Iris pigment epithelial cell (primary cell): ENCODE results near the gene S1PR1.

Experiments
- DNase-seq: peaks from one replicate; pipeline ENCODE4 v3.0.0-alpha.2; 2011; ENCODE audit warnings: low read depth

S1PR1 gene

DNA sequence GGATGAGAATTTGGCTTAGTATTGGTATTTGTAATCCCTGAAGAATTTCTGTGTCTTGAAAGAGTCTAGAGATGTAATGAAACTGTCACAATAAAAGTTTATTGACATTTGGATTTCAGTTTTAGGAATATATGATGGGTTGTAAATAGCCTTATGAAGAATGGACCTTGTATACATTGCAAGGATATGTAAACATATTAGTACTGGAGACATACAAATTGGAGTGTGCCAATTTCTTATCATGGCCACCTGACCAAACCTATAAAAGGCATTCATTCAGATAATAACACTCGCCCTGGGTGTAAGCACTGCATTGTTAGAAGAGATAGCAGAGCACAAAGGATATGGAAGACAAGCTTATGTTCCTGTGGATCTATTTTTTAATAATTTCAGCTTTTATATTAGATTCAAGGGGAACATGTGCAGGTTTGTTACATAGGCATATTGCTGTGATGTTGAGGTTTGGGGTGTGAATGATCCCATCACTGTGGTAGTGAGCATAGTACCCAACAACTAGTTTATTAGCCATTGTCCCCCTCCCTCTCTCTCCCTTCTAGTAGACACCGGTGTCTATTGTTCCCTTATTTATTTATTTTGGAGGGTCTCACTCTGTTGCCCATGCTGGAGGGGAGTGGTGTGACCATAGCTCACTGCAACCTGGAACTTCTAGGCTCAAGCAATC is 8.6 kb downstream of the S1PR1 start:
- DNase-seq, result no peak

GRCh38 chr1:101247404-101248287 is 10.8 kb downstream of the S1PR1 start:
- no peak for DNase-seq

DNA sequence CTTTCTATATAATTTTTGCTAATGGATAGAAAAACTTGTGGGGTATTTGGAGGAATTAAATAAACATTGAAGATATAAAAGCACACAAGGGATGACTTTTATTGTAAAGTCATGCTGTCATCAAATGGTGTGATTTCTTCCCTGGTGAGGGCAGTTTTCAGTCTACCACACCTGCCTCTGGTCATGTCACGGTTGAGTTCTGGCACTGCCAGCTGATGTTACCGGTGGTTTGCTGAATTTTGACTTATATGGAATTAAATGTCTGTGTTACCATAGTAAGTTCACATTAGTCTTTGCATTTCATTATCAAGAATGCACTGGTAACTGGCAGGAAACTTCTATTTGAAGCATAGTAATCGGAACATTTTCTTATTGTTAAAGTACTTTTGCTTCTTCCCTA is 13.4 kb downstream of the S1PR1 start:
- no peak for DNase-seq

DNA sequence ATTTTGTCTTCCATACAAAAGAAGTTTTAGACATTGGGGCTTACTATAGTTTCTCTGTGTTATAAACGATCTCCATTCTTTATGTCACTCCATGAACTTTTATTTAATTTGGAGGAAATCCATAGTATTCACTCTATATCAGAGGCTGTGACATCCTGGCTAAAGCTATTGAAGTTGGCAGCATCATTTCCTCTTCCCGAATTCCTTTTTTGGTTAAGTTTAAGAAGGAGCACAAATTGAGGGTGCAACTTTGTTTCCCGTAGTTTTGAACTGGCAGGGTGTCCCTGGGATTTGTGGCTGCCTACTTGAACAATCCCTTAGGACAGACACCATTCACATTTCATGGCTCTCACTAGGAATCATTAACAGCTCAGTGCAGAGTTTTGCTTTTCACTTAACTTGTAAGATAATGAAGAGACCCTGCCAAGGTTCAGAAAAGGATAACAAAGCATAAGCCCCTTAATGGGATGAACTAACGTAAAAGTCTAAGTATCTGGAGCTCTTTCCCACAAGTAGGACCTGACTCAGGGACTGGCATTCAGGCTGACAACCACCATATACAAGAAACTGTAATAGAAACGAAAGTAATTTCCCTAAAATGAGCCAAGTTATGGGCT is 13.9 kb downstream of the S1PR1 start:
- no peak for DNase-seq

DNA sequence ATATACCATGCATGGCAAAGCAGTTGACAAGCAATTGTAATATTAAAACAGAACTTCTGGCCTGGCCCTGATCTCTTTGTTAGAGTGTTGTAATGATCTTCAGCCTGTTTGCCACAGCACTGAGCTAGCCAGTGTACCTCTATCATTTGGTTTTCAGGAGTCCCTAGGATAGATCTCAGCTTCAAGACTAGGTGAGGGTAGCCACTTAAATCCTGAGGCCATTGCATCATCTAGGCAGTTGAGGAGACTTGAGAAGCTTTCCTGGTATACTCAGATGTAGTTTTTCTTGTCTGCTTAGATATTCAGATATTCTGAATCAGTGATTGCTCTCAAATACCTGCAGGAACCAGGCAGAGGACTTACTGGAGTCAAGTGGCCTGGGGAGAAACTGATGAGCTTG is 14.7 kb downstream of the S1PR1 start:
- DNase-seq, result no peak

GRCh38 chr1:101253976-101254674 is 17.3 kb downstream of the S1PR1 start:
- peak; percentile 57 for DNase-seq

GRCh38 chr1:101257500-101258325 is 20.9 kb downstream of the S1PR1 start:
- no peak for DNase-seq

DNA sequence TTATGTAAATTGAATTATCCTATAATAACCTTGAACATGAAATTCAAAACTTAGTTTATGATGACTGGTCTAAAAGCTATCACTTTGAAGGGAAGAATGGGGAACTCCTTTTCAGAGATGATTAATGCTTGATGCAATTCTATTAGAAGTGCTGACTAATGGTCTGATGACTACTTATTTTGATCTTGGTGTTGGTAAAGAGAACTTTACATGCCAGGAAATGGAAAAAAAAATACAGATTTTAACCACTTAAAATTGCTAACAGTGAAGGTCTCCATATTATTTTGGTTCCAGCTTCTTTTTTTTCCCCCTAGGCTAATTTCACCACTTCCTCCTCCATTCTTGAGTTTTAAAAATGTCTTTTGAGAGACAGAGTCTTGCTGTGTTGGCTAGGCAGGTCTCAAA is 22.9 kb downstream of the S1PR1 start:
- DNase-seq, result peak; percentile 93

DNA sequence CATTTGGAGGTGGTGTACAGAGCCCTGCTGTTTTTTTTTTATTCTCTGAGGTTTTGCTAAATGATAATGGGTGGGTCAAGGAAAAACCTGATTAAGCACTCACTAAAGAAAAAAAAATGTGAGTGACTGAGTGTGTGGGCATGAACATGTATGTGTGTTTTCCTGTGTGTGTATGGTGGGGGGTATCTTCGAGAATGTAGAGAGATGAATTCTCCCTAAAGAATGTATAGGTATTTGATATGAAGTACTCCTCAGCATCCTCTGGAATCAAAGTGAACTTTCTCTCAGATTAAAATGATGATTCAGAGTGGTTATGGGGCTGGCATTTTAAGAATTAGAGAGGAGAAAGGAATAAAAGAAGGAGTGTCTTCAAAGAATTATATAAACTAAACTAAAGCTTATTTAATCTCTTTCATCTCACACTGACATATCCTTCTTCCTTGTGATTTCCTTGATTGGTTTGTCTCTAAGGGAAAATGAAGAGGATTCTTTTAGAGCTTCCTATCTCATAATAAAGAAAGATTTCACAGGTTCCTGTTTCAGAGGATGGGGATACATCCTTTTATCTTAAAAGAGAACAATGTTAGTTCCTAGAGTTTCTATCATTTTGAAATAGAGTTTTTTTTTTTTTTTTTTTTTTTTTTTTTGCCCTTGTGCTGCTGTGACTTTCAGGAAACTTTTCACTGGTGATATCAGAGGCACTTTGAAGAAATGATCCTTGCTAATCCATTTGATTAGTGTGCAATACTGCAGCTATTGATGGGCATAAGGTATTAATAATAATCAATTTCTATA is 23.9 kb downstream of the S1PR1 start:
- DNase-seq, result peak; percentile 42

DNA sequence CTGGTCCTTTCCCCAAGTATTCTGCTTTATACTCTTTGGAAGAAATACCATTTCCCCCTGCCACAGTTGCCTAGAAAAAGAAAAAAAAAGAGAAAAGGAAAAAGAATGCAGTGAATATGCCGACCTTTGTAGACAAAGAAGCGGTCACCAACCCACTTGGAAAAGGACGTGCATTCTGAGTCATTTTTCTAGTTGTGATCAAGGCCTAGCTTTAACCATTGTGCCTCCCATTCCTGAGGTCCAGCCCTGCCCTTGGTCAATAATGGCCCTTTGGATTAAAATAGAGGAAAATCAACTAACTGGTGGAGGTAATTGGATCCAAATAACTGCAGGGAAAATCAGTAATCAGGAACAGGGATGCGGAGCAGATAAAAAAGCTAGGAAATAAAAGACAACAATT is 24.8 kb downstream of the S1PR1 start:
- no peak for DNase-seq

GRCh38 chr1:101262060-101262459 is 25.2 kb downstream of the S1PR1 start:
- DNase-seq, result no peak

DNA sequence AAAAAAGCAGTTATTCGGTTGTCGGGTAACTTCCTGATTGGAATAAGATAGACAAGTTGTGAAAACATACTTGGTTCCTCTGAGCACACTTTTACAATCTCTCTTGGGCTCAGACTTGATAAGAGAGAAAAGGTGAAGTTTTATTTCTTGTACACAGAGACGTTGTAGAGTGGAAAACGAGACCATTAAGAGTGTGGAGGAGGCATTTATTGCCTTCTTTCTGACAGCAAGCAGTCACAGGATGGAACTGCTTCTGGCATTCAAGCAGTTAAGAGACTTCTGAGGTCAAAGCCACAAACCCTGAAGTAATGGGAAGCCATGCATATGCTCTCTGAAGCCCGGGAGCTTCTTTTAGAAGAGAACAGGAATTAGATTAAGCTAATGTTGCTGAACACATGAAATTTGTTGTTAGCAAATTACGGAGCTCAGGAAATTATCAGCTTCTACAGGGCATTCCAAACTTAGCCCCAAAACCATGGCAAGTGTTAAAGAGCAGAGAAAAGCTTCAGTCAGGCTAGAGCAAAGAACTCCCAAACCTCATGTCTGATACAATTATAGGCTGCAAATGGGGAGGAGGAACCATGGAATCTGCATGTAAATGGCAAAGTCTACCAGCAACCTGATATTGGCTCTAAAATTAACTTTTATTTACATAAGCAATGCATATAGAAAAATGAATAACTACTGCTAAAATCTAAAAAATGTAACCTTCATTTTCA is 26.0 kb downstream of the S1PR1 start:
- DNase-seq, result peak; percentile 49

- DNase-seq, result no peak
Observed at GRCh38 chr1:101264697-101265096, 27.9 kb downstream of the S1PR1 start.

DNA sequence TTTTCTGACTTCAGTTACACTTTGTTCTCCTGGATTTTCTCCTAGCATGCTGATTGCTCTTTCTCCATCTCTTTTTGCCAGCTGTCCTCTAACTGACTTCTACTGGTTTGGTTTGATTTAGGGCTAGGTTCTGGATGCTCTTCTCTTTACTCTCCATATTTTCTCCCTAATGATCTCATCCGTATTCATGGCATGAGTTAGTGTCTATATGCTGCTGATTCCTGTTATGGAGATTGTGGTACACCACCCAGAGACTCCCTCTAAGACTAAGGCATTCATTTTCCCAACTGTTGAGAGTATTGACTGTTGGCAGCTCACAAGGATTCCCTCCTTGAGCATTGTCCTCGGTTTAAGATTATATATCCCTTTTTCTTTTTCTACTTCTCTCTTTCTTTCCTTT is 28.9 kb downstream of the S1PR1 start:
- DNase-seq, result no peak

DNA sequence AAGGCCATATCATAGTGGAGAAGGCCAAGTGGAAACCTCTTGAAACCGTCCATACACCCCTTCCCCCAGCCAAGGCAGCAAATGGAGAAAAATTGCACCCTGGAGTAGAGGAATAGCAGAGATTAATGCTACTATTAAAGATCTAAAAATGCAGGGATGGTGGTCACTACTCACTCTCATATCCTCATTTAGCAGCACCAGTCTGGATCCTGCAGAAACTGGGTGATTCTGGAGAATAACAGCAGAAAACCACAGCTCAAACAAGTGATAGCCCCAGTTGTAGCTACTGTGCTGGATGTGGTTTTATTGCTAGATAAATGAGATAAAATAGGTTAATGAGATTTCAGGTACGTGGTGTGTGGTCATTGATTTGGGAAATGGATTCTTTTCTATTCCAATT is 30.3 kb downstream of the S1PR1 start:
- DNase-seq, result no peak

DNA sequence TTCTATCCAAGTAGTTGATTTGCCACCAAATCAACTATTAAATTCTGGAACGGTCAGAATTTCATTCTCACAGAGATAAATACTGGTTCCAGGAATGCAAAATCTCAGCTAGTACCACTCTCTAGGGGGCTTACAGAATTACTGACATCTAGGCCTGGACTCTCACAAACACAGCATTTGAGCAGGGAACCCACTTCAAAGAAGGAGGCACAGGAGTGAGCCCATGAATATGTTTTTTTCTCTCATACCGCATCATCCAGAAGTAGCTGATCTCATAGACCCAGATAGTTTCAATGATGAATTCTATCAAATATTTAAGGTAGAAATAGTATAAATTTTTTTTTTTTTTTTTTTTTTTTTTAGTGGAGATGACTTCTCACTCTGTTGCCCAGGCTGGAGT is 32.1 kb downstream of the S1PR1 start:
- DNase-seq, result no peak

DNA sequence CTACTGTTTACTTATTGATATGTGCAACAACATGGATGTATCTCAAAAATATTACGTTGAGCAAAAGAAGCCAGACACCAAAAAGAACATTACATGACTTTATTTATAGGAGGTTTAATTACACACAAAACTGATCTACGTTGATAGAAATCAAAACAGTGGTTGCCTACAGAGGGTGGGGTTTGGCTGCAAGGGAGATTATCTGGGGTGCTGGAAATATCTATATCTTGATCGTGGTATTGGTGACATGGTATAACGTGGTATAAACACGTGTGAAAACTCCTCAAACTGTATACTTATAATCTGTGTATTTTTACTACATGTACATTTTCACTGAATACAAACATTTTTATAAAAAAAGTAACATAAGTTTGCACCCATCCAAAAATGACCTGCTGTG is 38.9 kb downstream of the S1PR1 start:
- DNase-seq, result no peak

DNA sequence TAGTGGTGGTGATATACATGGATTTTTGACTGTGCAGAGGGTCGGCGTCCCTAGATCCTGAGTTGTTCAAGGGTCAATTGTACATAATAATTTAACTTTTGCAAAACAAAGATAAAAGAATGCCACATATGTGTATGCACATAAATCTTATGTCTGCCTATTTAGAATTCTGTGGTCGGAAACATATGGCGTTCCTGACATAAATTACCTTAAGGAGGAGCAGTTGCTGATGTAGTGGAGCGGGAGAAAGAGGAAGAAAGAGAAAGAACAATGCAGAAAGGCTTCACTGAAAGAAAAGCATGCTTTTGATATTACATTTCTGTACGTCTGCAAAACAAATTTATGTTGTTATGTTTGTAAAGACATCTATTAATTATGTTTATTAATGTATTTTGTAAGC is 40.0 kb downstream of the S1PR1 start:
- no peak for DNase-seq

- no peak for DNase-seq
Observed at GRCh38 chr1:101278238-101278637, 41.4 kb downstream of the S1PR1 start.

DNA sequence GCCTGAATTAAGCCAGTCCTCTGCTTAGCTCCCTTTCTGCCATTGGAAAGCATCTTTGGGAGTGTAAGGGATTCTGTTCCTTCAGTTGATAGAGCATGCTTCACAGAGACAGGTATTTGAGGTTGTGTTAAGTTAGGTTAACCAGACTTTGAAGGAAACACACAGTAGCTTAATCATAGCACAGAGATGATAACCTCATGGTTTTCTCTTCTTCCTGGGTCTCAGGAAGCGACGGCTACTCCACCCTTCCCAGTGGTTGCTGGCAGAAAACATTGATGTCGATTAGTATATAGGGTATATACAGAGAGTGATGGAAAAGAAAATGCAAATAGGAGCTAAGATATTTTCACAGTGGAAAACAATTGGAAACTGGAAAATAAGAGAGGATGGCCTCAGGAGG is 42.0 kb downstream of the S1PR1 start:
- DNase-seq, result no peak
